GM18502 (cell line): ENCODE data around the gene SPC24.
"Not testable (repeated sequence)": the region's sequence is repeated elsewhere in the genome, so short reads cannot be mapped to it uniquely, and the experiment has no call there.

Experiments
- ATAC-seq: cut with Tn5 transposase; IDR thresholded peaks from one replicate; pipeline ENCODE4 v1.9.1; 2021; ENCODE audit warnings: mild to moderate bottlenecking; ENCODE audit not compliant: unreplicated experiment, poor library complexity

SPC24 gene

GRCh38 chr19:11136400-11137101 is 19.0 kb downstream of the SPC24 start:
- ATAC-seq = no peak

GRCh38 chr19:11131471-11131870 is 24.1 kb downstream of the SPC24 start:
- ATAC-seq = no peak

- no peak for ATAC-seq
These were observed 24.6 kb downstream of the SPC24 start for GRCh38 chr19:11130824-11131455.

GRCh38 chr19:11127905-11128304 is 27.7 kb downstream of the SPC24 start:
- no peak for ATAC-seq

- ATAC-seq = no peak
These were observed 29.4 kb downstream of the SPC24 start for GRCh38 chr19:11125994-11126685.

- ATAC-seq = not testable (repeated sequence)
These were observed 31.4 kb downstream of the SPC24 start for GRCh38 chr19:11124157-11124556.

- no peak for ATAC-seq
These were observed 32.5 kb downstream of the SPC24 start for GRCh38 chr19:11123114-11123513.

GRCh38 chr19:11121963-11122362 is 33.6 kb downstream of the SPC24 start:
- not testable (repeated sequence) for ATAC-seq

GRCh38 chr19:11116507-11116906 is 39.1 kb downstream of the SPC24 start:
- ATAC-seq = no peak

- ATAC-seq = no peak
These were observed 39.6 kb downstream of the SPC24 start for GRCh38 chr19:11115895-11116446.

GRCh38 chr19:11115042-11115441 is 40.5 kb downstream of the SPC24 start:
- ATAC-seq = no peak

GRCh38 chr19:11113140-11113708 is 42.4 kb downstream of the SPC24 start:
- ATAC-seq = no peak

GRCh38 chr19:11111771-11112144 is 43.8 kb downstream of the SPC24 start:
- ATAC-seq = no peak

- no peak for ATAC-seq
These were observed 44.3 kb downstream of the SPC24 start for GRCh38 chr19:11111117-11111770.

GRCh38 chr19:11108746-11109145 is 46.8 kb downstream of the SPC24 start:
- no peak for ATAC-seq

- no peak for ATAC-seq
These were observed 49.1 kb downstream of the SPC24 start for GRCh38 chr19:11106477-11106876.

GRCh38 chr19:11105014-11105636 is 50.5 kb downstream of the SPC24 start:
- no peak for ATAC-seq

GRCh38 chr19:11103667-11104066 is 51.9 kb downstream of the SPC24 start:
- not testable (repeated sequence) for ATAC-seq

GRCh38 chr19:11102944-11103343 is 52.6 kb downstream of the SPC24 start:
- no peak for ATAC-seq

- no peak for ATAC-seq
These were observed 54.5 kb downstream of the SPC24 start for GRCh38 chr19:11101057-11101456.
